Smooth muscle cell (in vitro differentiated cells): Measurements from ENCODE around the gene SLC7A1. TPM values are rescaled to one million over a fixed set of nuclear protein-coding genes. Genes with fewer than 3 reads are reported as not detected.

Experiments used
- DNase-seq: peaks from one replicate; lab custom pipeline; 2025; ENCODE audit not compliant: unreplicated experiment; lab: John Stamatoyannopoulos, UW
- H2AFZ ChIP-seq: fragments of 200-600 bp; sonication (generic); 2 replicates; pipeline ENCODE4 v1.6.0; 2016; ENCODE audit warnings: antibody characterized with exemption, low read depth, mild to moderate bottlenecking
- H3F3A ChIP-seq: fragments of 200-600 bp; sonication (generic); 2 replicates; pipeline ENCODE4 v1.6.0; 2017; ENCODE audit warnings: antibody characterized with exemption, low read depth
- H3K27ac ChIP-seq: fragments of 200-600 bp; sonication (generic); 2 replicates; pipeline ENCODE4 v1.5.1; 2016; ENCODE audit warnings: low read depth, mild to moderate bottlenecking
- H3K27me3 ChIP-seq: fragments of 200-600 bp; sonication (generic); 2 replicates; pipeline ENCODE4 v1.6.1; 2016; ENCODE audit warnings: low read depth, mild to moderate bottlenecking
- H3K36me3 ChIP-seq: fragments of 200-600 bp; sonication (generic); 2 replicates; pipeline ENCODE4 v1.5.1; 2016; ENCODE audit warnings: low read depth
- H3K4me1 ChIP-seq: fragments of 200-600 bp; sonication (generic); 2 replicates; pipeline ENCODE4 v1.5.1; 2016; ENCODE audit warnings: low read depth
- H3K4me2 ChIP-seq: fragments of 200-600 bp; sonication (generic); 2 replicates; pipeline ENCODE4 v1.6.0; 2016; ENCODE audit warnings: mild to moderate bottlenecking
- H3K4me3 ChIP-seq: fragments of 200-600 bp; sonication (generic); 2 replicates; pipeline ENCODE4 v1.5.1; 2016; ENCODE audit warnings: mild to moderate bottlenecking
- H3K79me2 ChIP-seq: fragments of 200-600 bp; sonication (generic); 2 replicates; pipeline ENCODE4 v1.6.0; 2016; ENCODE audit warnings: low read depth, mild to moderate bottlenecking
- H3K9ac ChIP-seq: fragments of 200-600 bp; sonication (generic); 2 replicates; pipeline ENCODE4 v1.6.0; 2016; ENCODE audit warnings: low read depth
- H3K9me3 ChIP-seq: fragments of 200-600 bp; sonication (generic); replicated peaks from 2 replicates; pipeline ENCODE4 v1.5.1; 2016; ENCODE audit warnings: low read depth
- H4K20me1 ChIP-seq: fragments of 200-600 bp; sonication (generic); 2 replicates; pipeline ENCODE4 v1.6.0; 2016; ENCODE audit warnings: low read depth
- CTCF ChIP-seq: fragments of 200-600 bp; sonication (generic); IDR thresholded peaks from 2 replicates; pipeline ENCODE4 v1.5.1; 2017; ENCODE audit warnings: borderline replicate concordance, mild to moderate bottlenecking, antibody characterized with exemption; ENCODE audit not compliant: insufficient read depth, poor library complexity, severe bottlenecking
- WGBS: methylation state at CpG from one replicate; pipeline ENCODE4 v1.1.7; 2016; ENCODE audit warnings: low lambda C conversion rate; 5-methylcytosine and 5-hydroxymethylcytosine counted together
- polyA plus RNA-seq: library from polyadenylated mRNA; unstranded; fragments of >200 nt; fragmentation: Nextera tagmentation; extraction: Ambion mirVana; gene quantifications from 2 replicates; pipeline ENCODE4 v1.2.1, GENCODE V29; 2016
- total RNA-seq: library from RNA; depleted of rRNA; stranded (reverse); fragments of >200 nt; gene quantifications from 2 replicates; pipeline ENCODE4 v1.2.3, GENCODE V29; 2014

Gene SLC7A1
- total and polyA plus RNA-seq, 2 experiments from 2014 or later: 7.9 to 36.6 TPM

- H4K20me1 ChIP-seq: peaks cover under 1% of the 10 kb centered on the region
- H3K79me2 ChIP-seq: no peaks in the 10 kb centered on the region
- no peaks in the 10 kb centered on the region for H3K27me3 ChIP-seq
- H2AFZ ChIP-seq: no peak overlapping the region
- H3K9ac ChIP-seq: no peak overlapping the region
- 35% methylated on average over 32 of the region's 32 CpGs for WGBS
- H3K9me3 ChIP-seq: no peaks in the 10 kb centered on the region
- peak overlapping the region; percentile 72 for H3K4me2 ChIP-seq
- H3F3A ChIP-seq: no peaks in the 10 kb centered on the region
- peak overlapping the region; percentile 25 for H3K4me3 ChIP-seq
- H3K36me3 ChIP-seq: no peaks in the 10 kb centered on the region
- no peaks in the 10 kb centered on the region for H3K4me1 ChIP-seq
- no peak overlapping the region for H3K27ac ChIP-seq
- DNase-seq: peak; percentile 4
- no peak for TF ChIP-seq CTCF
Observed at GRCh38 chr13:29503041-29503837, 92.2 kb downstream of the SLC7A1 start.

GRCh38 chr13:29502391-29503008, 93.0 kb downstream of the SLC7A1 start:
- H3K27me3 ChIP-seq: no peaks in the 10 kb centered on the region
- no peak overlapping the region for H2AFZ ChIP-seq

GRCh38 chr13:29501674-29502073, 93.8 kb downstream of the SLC7A1 start:
- Histone ChIP-seq H3K4me2 (no peak overlapping the region), H3K9ac (no peak overlapping the region), H4K20me1 (no peaks in the 10 kb centered on the region), H3K9me3 (no peaks in the 10 kb centered on the region), H3K27me3 (no peaks in the 10 kb centered on the region), H3K79me2 (no peaks in the 10 kb centered on the region), H3F3A (no peaks in the 10 kb centered on the region), H2AFZ (no peak overlapping the region), H3K36me3 (no peaks in the 10 kb centered on the region), H3K4me1 (no peaks in the 10 kb centered on the region), H3K4me3 (no peak overlapping the region), H3K27ac (no peak overlapping the region)
- 95% methylated on average over 4 of the region's 4 CpGs for WGBS
- no peak for TF ChIP-seq CTCF
- no peak for DNase-seq

More at GRCh38 chr13:29502391-29503008, 93.0 kb downstream of the SLC7A1 start:
- 91% methylated on average over 13 of the region's 13 CpGs for WGBS
- no peaks in the 10 kb centered on the region for H3K36me3 ChIP-seq
- H3K9me3 ChIP-seq: no peaks in the 10 kb centered on the region
- no peaks in the 10 kb centered on the region for H4K20me1 ChIP-seq
- peak overlapping the region; percentile 72 for H3K4me2 ChIP-seq
- no peaks in the 10 kb centered on the region for H3K79me2 ChIP-seq
- no peak overlapping the region for H3K9ac ChIP-seq
- peak overlapping the region; percentile 25 for H3K4me3 ChIP-seq
- no peak for DNase-seq
- H3K27ac ChIP-seq: no peak overlapping the region
- TF ChIP-seq CTCF: no peak
- H3F3A ChIP-seq: no peaks in the 10 kb centered on the region
- no peaks in the 10 kb centered on the region for H3K4me1 ChIP-seq
